ENCODE measurements around the gene SELPLG.
"Not testable (repeated sequence)": the region's sequence is repeated elsewhere in the genome, so short reads cannot be mapped to it uniquely, and the experiment has no call there.

Gene SELPLG

GRCh38 chr12:108602976-108603704 lies 30.6 kb downstream of the SELPLG start:
- DNase-seq, result no peak

- no peak for DNase-seq
Measured at GRCh38 chr12:108602209-108602705, 31.4 kb downstream of the SELPLG start.

- no peak for DNase-seq
Measured at GRCh38 chr12:108600702-108601007, 33.0 kb downstream of the SELPLG start.

- no peak for DNase-seq
Measured at GRCh38 chr12:108599948-108600701, 33.6 kb downstream of the SELPLG start.

GRCh38 chr12:108599541-108599940 lies 34.2 kb downstream of the SELPLG start:
- no peak for DNase-seq

- DNase-seq, result no peak
Measured at GRCh38 chr12:108598553-108599250, 35.0 kb downstream of the SELPLG start.

- no peak for DNase-seq
Measured at GRCh38 chr12:108597559-108598471, 35.9 kb downstream of the SELPLG start, which contains the start of gene TMEM119. Gene TMEM119, minus strand, starts transcription at chr12:108598084. Its CDS starts 5,701 bp downstream, at chr12:108592383.

GRCh38 chr12:108596854-108597558 lies 36.7 kb downstream of the SELPLG start:
- DNase-seq, result no peak

- no peak for DNase-seq
Measured at GRCh38 chr12:108595711-108596647, 37.7 kb downstream of the SELPLG start.

- DNase-seq, result no peak
Measured at GRCh38 chr12:108594960-108595710, 38.6 kb downstream of the SELPLG start.

GRCh38 chr12:108594323-108594903 lies 39.3 kb downstream of the SELPLG start:
- no peak for DNase-seq

- no peak for DNase-seq
Measured at GRCh38 chr12:108592033-108592909, 41.4 kb downstream of the SELPLG start.

- DNase-seq, result no peak
Measured at GRCh38 chr12:108591267-108591980, 42.3 kb downstream of the SELPLG start.

- not testable (repeated sequence) for DNase-seq
Measured at GRCh38 chr12:108590463-108590862, 43.2 kb downstream of the SELPLG start.

GRCh38 chr12:108589840-108590229 lies 43.9 kb downstream of the SELPLG start:
- no peak for DNase-seq

GRCh38 chr12:108589028-108589839 lies 44.5 kb downstream of the SELPLG start:
- no peak for DNase-seq

- no peak for DNase-seq
Measured at GRCh38 chr12:108587826-108588225, 45.9 kb downstream of the SELPLG start.
